NCI-H2227 (cell line): Measurements from ENCODE around the gene DGKH.
"Not testable (repeated sequence)": the region's sequence is repeated elsewhere in the genome, so short reads cannot be mapped to it uniquely, and the experiment has no call there.

Experiments
- DNase-seq: peaks from one replicate; lab custom pipeline; 2025; ENCODE audit not compliant: unreplicated experiment; lab: John Stamatoyannopoulos, UW

Gene DGKH

DNA sequence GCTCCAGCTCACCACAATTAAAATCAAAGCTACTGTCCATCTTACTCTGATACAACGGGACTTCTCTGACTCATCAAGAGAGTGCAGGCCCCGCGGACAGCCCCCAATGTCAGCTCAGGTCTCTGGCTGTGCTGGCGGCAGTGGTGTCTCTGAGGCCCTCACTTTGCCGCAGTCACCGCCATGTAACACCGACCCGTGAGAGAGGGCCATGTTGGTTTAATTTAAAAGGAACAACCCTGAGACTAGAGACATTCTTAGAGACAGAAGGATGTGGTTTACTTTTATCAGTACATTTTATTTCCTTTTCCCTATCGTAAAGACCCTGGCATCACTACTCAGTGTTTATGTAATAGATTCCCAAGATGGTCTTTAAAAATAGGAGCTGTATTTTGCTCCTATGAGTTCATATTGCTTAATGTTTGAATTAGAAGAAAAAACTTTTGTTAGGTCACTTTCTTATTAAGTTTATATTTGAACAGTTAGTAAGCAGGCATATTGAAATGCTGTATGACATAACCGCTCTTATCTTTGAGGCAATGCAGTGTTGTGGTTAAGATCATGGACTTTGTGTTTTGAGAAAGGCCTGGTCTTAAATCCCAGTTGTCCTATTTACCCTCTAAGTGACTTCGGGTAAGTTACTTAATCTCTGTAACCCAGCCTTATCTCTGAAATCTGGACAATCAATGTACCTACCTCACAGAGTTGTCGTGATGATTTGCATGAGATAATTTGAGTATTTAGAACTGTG, 23.4 kb downstream of the DGKH start:
- DNase-seq, result no peak

GRCh38 chr13:42073683-42074082, 25.2 kb downstream of the DGKH start:
- DNase-seq, result no peak

DNA sequence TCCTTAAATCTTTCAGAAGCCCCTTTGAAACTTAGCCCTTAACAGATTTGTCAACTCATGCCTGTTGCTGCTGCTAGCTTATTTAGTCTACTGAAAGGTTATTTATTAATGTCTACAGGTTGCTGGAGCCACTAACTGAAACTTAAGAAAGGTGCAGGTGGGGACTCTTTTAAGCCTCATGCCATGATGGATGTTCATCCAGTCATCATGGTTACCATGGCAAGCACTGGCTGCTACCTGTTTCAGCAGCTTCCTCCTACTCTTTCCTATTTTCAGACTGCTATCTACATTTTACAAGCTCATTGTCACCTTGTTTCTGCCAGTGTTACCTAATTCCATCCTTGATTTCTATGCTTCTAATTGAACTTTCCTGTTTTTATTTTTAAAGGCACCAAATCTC, 27.1 kb downstream of the DGKH start:
- DNase-seq, result no peak

DNA sequence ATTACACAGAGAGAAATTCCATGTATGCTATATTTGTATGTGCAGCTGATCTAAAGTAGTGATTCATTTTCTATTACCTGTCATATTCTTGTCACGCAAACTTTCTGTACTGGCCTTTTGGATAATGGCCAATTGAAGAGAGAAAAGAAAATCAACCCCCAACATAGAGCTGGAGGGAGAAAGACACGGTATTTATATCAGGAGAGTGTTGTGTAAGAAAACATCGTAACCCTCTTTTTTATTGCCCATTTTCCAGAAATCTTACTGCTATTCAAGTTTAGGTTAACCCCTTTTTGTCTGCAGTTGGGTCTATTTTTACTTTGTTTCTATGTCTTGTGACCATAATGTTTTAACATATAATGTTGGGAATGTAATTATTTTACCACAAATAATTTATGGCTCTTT, 27.9 kb downstream of the DGKH start:
- no peak for DNase-seq

- no peak for DNase-seq
Observed at GRCh38 chr13:42078128-42078808, 29.8 kb downstream of the DGKH start.

DNA sequence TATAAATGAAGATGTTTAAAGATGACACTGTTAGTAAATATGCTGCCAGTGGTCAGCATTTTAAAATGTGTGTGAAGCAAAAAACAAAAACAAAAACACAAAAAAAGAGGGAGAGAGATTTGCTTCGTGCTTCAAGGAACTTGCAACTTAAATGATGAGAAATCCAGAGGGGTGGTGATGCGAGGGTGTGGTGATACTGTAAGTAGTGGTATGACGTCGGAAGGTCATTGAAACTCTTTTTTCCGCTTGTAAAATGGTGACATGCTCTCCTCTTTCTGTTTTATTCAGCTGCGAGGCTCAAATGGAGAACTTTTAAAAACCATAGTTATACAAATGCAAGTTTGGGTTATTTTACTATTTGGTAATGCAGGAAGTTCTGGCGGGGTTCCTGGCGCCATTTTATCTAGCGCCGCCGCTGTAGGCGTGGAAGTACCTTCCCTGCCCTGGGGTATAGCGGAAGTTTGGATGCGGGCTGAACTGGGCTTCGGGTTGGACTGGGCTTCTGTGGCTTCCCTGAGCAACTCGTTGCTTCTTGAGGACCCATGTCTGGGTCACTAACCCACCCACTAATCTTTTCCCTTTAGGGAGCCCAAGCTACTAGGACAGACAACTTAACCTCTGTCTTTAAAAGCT, 34.8 kb downstream of the DGKH start:
- no peak for DNase-seq

DNA sequence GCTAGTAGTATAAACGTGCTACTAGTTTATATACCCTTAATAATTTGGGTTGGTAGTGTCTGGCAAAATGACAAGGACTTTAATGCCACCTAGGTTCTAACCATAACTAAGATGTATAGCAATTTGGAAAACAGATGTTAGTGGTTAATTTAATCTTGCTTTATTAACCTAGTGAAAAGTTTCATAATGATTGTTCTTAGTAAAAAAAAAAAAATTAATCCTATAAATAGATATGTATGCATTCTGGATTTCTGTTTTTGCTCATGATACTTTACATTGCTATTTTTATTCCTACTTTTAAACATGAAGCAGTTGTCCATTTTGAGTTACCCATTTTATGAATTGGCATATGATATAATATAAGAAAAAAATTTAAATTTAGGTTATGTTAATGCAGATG, 36.3 kb downstream of the DGKH start:
- DNase-seq, result no peak

DNA sequence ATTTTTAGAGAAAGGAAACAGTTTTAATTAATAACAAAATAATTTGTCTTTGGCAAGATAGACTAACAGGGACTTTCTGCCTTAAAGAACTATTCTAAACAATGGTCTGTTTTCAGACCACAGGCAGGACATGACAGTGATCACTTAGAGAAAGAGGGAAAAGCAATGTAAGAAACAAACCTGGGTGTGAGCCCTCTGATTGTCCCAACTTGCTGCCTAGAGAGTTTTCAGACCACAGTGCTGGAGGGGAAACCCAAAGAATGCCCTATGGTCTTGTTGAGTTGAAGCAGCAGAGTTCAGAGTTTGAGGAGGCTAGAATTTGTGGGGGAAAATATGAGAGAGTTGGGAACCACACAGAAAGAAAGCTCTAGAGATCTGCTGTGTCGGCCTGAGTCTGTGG, 38.1 kb downstream of the DGKH start:
- DNase-seq, result no peak

DNA sequence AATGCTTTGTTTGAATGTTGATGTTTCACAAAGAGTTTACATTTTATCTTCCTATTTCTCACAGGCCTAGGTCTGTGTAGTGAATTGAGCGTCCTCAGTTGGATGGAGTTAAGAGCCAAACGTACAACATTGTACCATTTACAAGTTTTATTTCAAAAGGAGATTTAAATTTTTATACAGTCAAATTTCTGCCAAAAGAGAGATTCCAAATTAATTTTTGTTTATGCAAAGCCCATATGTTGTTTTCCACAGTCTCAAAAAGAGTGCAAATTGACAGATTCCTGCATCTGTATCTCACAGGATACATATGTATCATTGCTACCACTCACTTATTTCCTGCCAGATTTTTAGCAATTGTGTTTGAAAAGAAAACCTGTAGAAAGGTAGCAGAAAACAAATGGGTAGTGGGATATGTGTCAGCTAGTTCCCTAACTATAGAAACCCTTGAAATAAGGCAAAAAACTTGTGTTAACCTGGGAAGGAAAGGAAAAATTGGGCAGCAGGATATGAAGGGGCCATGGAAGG, 46.1 kb downstream of the DGKH start:
- DNase-seq, result no peak

- not testable (repeated sequence) for DNase-seq
Observed at GRCh38 chr13:42096222-42096621, 47.8 kb downstream of the DGKH start.

DNA sequence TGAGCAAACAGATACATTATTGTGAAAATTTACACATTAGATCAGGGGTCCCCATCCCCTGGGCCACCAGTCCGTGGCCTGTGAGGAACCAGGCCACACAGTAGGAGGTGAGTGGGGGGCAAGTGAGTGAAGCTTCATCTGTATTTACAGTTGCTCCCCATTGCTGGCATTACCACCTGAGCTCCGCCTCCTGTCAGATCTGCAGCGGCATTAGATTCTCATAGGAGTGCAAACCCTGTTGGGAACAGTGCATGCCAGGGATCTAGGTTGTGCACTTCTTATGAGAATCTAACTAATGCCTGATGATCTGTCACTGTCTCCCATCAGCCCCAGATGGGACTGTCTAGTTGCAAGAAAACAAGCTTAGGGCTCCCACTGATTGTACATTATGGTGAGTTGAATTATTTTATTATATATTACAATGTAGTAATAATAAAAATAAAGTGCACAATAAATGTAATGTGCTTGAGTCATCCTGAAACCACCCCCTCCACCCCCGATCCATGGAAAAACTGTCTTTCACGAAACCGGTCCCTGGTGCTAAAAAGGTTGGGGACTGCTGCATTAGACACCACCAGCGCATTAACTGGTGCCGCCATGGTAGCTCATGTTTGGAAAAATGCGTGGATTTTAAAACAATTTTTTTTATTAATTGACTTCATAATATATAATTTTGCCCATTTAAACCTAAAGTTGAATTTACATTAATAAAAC, 51.7 kb downstream of the DGKH start:
- DNase-seq, result no peak

DNA sequence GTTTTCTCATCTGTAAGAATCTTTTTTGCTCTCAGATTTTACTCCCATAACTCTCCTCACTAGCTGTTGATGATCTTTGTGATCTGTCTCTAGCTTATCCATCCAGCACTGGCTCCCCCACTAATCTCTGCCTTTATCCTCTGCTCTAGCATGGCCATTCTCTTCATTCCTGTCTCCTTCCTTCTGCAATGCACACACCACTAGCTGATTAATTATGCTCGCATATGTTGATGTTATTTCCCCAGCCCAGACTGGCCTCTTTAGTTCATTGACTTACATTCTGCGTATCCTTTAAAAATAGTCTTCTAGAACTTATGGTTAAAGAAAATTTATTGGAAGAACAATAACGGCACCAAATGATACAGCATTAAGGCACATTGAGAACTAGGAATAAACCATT, 52.5 kb downstream of the DGKH start:
- DNase-seq, result no peak

- DNase-seq, result no peak
Observed at GRCh38 chr13:42101821-42102585, 53.6 kb downstream of the DGKH start.

DNA sequence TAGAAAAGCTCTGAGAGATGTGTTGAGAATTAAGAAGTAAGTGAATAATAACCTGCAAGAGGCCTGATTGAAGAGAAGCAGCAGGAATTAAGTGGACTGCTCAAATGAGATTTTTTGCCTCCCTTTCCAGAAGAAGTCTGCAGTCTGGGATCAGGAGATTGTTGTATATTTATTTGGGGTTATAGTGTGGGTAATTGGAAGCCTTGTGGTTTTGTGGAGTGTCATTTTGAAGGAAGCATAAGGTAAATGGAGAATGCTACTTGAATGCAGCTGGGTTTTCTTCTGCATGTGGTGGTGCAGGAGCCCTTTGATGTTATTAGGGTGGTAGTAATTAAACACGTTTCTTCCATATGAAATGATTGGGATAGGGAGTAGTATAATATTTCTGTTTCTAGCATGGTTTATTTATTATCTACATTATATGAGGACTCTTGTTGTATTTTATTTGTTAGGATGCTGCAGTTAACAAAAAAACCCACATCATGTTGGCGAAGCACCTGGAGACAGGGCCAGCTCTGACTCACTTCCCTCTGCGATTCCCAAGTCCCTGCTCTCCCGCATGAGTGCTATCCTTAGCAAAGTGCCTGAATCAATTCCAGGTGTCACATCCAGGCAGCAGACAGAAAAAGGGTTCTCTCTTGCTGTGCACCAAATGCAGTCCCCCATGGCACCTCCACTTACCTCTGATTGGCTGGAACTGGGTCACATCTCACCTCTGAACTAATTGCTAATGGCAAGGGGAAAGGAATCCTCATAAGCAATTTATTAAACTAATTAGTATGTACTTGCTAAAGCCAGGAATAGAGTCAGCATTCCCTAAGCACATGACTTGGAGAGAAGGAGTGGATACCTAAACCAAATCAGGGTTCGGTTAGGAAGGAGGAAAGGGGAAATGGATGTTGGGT, 54.8 kb downstream of the DGKH start:
- DNase-seq, result no peak

GRCh38 chr13:42106998-42107397, 58.5 kb downstream of the DGKH start:
- no peak for DNase-seq

DNA sequence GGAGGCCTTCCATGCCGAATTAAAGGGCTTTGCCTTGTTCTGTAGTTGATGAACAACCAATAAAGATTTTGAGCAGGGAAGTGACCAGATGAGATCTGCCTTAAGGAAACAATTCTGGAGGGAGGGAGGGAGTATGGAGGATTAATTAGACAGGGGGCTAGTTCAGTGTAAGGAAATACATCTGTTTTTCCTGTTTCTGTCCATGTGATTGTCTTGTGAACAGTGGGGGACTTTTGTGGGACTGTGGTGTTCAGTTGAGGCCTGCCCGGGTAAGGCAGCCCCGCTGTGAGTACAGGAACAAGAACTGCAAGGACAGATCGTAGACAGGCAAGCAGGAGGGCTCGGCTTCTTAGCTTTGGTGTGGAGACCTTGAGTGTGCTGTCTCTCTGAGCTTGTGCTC, 59.0 kb downstream of the DGKH start:
- DNase-seq, result no peak

- no peak for DNase-seq
Observed at GRCh38 chr13:42108217-42108616, 59.8 kb downstream of the DGKH start.

GRCh38 chr13:42109957-42110356, 61.5 kb downstream of the DGKH start:
- DNase-seq, result no peak

- peak; percentile 73 for DNase-seq
Observed at GRCh38 chr13:42110410-42111155, 62.1 kb downstream of the DGKH start.
